ENCODE data around the gene KCNJ9. TPM values are rescaled to one million over a fixed set of nuclear protein-coding genes. Genes with fewer than 3 reads are reported as not detected.

KCNJ9 gene
- total and polyA plus RNA-seq, 2 experiments from 2014 or later, result 0.24 to 0.34 TPM

DNA sequence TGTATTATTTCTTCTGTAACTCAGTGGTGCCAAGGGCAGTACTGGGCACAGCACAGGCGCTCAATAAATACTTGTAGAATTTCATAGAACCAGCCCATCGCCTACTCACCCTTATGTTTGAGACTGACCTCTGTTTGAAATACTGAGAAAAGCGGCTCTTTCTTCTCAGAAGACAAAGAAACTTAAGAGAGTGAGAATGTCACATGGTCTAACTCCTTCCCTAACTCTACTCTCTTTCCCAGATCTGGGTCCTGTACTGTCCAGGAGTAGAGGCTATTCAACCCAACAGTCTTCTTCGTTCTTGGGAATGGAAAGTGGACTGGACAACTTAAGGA is 12.9 kb downstream of the KCNJ9 start:
- Histone ChIP-seq H3K27ac (ENCODE audit: low read depth) (no peak overlapping the region), H3K27me3 (ENCODE audit: insufficient read depth) (no peaks in the 10 kb centered on the region), H3F3A (replicated peaks; ENCODE audit: low read depth) (peaks cover 2% of the 10 kb centered on the region; the same call in 1 of the 2 replicates), H4K20me1 (replicated peaks; ENCODE audit: insufficient read depth) (no peaks in the 10 kb centered on the region; the same call in 1 of the 2 replicates), H2AFZ (no peak overlapping the region), H3K4me2 (no peak overlapping the region), H3K4me1 (ENCODE audit: insufficient read depth) (peaks cover 34% of the 10 kb centered on the region), H3K9me2 (ENCODE audit: insufficient read depth) (no peaks in the 10 kb centered on the region), H3K36me3 (ENCODE audit: insufficient read depth) (peaks cover 7% of the 10 kb centered on the region), H3K4me3 (no peak overlapping the region), H3K79me2 (replicated peaks; ENCODE audit: insufficient read depth) (peaks cover 37% of the 10 kb centered on the region)
- H3K27me3 Mint-ChIP-seq (ENCODE audit: insufficient read depth, low read depth, poor library complexity), result peaks cover 7% of the 10 kb centered on the region
- H3K27ac Mint-ChIP-seq, result no peak overlapping the region
- ATAC-seq, result no peak
- no peak for TF ChIP-seq EZH2 (IDR thresholded peaks at IDR 0.05; ENCODE audit: low read depth, unreplicated experiment)
- TF ChIP-seq ZNF331 (CRISPR knock-in tag; IDR thresholded peaks at IDR 0.05; ENCODE audit: low read depth), result no peak
- TF ChIP-seq STAT1 (IDR thresholded peaks at IDR 0.05; ENCODE audit: unreplicated experiment), result no peak
- TF ChIP-seq POLR2AphosphoS5 (IDR thresholded peaks at IDR 0.05; ENCODE audit: low read depth), result no peak
- TF ChIP-seq JUNB (IDR thresholded peaks at IDR 0.05; ENCODE audit: unreplicated experiment), result no peak
- TF ChIP-seq NANOG (IDR thresholded peaks at IDR 0.05; ENCODE audit: borderline replicate concordance), result no peak
- TF ChIP-seq, protein P1, sequence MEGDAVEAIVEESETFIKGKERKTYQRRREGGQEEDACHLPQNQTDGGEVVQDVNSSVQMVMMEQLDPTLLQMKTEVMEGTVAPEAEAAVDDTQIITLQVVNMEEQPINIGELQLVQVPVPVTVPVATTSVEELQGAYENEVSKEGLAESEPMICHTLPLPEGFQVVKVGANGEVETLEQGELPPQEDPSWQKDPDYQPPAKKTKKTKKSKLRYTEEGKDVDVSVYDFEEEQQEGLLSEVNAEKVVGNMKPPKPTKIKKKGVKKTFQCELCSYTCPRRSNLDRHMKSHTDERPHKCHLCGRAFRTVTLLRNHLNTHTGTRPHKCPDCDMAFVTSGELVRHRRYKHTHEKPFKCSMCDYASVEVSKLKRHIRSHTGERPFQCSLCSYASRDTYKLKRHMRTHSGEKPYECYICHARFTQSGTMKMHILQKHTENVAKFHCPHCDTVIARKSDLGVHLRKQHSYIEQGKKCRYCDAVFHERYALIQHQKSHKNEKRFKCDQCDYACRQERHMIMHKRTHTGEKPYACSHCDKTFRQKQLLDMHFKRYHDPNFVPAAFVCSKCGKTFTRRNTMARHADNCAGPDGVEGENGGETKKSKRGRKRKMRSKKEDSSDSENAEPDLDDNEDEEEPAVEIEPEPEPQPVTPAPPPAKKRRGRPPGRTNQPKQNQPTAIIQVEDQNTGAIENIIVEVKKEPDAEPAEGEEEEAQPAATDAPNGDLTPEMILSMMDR (conservative IDR thresholded peaks at IDR 0.05; ENCODE audit: low read depth in 2 of 2), result no peak
- TF ChIP-seq, protein P2, sequence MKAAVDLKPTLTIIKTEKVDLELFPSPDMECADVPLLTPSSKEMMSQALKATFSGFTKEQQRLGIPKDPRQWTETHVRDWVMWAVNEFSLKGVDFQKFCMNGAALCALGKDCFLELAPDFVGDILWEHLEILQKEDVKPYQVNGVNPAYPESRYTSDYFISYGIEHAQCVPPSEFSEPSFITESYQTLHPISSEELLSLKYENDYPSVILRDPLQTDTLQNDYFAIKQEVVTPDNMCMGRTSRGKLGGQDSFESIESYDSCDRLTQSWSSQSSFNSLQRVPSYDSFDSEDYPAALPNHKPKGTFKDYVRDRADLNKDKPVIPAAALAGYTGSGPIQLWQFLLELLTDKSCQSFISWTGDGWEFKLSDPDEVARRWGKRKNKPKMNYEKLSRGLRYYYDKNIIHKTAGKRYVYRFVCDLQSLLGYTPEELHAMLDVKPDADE (IDR thresholded peaks at IDR 0.05), result no peak
- TF ChIP-seq REST (IDR thresholded peaks at IDR 0.05; ENCODE audit: unreplicated experiment), result no peak
- TF ChIP-seq ZNF114 (CRISPR knock-in tag; IDR thresholded peaks at IDR 0.05), result no peak
- H3K4me1 Mint-ChIP-seq, result peaks cover 41% of the 10 kb centered on the region
- no peak for DNase-seq (ENCODE audit: low spot score)
- peaks cover 39% of the 10 kb centered on the region for H3K36me3 Mint-ChIP-seq (ENCODE audit: low read depth)
- H3K9me3 Mint-ChIP-seq, result no peaks in the 10 kb centered on the region; the same call in 2 of the 3 replicates
- H3K4me3 Mint-ChIP-seq, result no peak overlapping the region
